ENCODE results near the gene AURKA. TPM values are rescaled to one million over a fixed set of nuclear protein-coding genes. Genes with fewer than 3 reads are reported as not detected.
"Not testable (repeated sequence)": the region's sequence is repeated elsewhere in the genome, so short reads cannot be mapped to it uniquely, and the experiment has no call there.

The AURKA gene
- total RNA-seq, 4 donors from 2014 or later: 0.95 to 4.1 (median 2.5) TPM

DNA sequence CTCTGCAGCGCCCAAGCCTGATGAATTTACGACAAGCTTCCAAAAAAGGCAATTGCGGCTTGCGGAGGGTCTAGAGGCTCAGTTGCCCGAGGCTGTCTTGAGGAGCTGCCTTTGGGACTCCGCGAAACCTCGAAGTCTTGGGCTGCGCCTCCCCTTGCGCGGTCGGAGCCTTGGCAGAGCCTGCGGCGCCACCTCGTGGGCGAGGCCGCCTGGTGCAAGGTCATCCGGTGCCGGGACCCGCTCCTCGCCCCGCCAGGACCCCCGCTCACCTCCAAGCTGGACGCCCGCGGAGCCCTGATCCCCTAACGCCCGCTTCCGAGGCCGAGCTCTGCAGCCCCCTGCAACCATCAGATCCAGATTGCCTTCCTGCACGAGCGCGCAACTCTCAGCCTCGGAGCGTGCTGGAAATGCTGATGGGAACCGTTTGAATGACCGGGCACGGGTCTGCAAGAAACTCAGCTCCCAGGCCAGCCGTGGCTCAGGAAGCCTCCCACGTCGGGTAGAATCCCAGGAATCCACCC lies 48.1 kb downstream of the AURKA start:
- DNase-seq (ENCODE audit: low spot score): no peak
- TF ChIP-seq, protein P1, sequence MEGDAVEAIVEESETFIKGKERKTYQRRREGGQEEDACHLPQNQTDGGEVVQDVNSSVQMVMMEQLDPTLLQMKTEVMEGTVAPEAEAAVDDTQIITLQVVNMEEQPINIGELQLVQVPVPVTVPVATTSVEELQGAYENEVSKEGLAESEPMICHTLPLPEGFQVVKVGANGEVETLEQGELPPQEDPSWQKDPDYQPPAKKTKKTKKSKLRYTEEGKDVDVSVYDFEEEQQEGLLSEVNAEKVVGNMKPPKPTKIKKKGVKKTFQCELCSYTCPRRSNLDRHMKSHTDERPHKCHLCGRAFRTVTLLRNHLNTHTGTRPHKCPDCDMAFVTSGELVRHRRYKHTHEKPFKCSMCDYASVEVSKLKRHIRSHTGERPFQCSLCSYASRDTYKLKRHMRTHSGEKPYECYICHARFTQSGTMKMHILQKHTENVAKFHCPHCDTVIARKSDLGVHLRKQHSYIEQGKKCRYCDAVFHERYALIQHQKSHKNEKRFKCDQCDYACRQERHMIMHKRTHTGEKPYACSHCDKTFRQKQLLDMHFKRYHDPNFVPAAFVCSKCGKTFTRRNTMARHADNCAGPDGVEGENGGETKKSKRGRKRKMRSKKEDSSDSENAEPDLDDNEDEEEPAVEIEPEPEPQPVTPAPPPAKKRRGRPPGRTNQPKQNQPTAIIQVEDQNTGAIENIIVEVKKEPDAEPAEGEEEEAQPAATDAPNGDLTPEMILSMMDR (IDR thresholded peaks at IDR 0.05): peak in 1 of 3 donors; percentile 34
- peak; percentile 86 for ATAC-seq (ENCODE audit: low FRiP score)

DNA sequence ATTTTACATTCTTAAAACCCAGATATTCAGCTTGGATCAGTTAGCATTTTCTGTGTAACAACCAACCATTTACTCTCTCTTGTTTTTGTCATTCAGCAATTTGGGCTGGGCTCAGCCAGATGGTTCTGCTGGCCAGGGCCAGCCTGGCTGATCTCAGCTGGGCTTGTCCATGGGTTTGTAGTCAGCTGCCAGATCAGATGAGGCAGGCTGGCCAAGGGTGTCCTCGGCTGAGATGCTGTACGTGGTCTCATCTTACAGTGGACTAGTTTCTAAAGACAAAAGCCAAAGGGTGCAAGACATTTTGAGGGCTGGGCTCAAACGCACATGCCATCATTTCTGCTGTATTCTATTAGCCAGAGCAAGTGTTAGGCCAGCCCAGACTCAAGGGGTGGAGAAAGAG lies 49.2 kb downstream of the AURKA start:
- DNase-seq (ENCODE audit: low spot score) (no peak), ATAC-seq (ENCODE audit: low FRiP score) (no peak)
- TF ChIP-seq, protein P1 (IDR thresholded peaks at IDR 0.05): no peak

DNA sequence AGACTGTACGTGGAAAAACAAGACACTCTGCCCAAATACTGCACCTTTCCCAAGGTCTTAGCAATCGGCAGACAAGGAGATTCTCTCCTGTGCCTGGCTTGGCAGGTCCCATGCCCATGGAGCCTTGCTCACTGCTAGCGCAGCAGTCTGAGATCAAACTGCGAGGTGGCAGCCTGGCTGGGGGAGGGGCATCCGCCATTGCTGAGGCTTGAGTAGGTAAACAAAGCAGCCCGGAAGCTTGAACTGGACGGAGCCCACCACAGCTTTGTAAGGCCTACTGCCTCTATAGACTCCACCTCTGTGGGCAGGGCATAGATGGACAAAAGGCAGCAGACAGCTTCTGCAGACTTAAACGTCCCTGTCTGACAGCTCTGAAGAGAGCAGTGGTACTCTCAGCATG lies 55.3 kb downstream of the AURKA start:
- not testable (repeated sequence) for ATAC-seq (ENCODE audit: low FRiP score); DNase-seq (ENCODE audit: low spot score)

DNA sequence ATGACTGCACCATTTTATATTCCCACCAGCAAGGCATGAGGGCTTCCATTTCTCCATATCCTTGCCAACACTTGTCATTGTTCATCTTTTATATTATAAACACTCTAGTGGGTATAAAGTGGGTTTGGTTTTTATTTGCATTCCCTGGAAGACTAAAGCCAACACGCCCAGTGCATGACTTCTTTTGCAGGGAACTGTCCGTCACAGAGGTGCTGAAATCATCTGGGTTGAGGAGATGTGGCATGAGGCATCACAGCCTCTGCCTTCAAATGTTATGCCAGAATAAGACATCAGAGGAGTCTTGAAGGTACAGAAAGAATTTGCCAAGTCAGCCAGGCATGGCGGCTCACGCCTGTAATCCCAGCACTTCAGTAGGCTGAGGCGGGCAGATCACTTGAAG lies 63.2 kb downstream of the AURKA start:
- DNase-seq (ENCODE audit: low spot score) (no peak), ATAC-seq (ENCODE audit: low FRiP score) (no peak)
- TF ChIP-seq, protein P1 (IDR thresholded peaks at IDR 0.05): no peak

DNA sequence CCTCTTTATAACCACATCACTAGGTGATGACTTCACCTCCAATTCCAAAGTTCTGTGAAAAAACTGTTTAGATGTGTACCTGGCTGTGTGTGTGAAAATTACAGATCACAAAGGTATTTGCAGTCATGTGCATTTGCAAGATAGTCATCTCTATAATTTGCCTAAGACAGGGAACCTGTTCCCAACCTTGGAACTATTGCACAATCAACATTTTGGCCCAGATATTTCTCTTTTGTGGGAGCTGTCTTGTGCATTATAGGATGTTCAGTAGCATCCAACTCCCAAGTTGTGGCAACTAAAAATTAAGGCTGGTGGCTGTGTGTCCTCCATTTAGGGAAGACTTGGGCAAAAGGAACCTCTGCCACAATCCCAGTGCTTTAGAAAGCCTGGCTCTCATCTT lies 67.2 kb downstream of the AURKA start:
- TF ChIP-seq, protein P1 (IDR thresholded peaks at IDR 0.05): no peak
- DNase-seq (ENCODE audit: low spot score): no peak
- no peak for ATAC-seq (ENCODE audit: low FRiP score)

DNA sequence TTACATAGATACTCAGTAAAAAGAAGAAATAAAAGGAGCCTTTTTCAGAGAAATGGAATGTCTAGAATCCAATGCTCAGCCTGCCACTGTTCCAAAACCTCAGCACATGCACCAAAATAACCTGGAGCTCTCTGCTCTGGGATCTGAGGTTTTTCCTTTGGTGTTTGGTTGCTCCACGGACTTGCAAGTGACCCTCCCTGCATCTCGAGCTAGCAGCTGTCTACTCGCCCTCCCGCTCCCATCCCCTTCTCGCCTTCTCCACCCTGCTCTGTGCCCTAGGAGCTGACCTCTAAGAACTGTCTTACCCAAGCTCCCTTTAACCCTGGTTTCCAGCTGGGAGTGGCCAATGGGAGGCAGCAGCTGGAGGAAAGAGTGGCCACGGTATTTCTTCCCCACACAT lies 68.4 kb downstream of the AURKA start:
- no peak for ATAC-seq (ENCODE audit: low FRiP score)
- DNase-seq (ENCODE audit: low spot score): no peak

DNA sequence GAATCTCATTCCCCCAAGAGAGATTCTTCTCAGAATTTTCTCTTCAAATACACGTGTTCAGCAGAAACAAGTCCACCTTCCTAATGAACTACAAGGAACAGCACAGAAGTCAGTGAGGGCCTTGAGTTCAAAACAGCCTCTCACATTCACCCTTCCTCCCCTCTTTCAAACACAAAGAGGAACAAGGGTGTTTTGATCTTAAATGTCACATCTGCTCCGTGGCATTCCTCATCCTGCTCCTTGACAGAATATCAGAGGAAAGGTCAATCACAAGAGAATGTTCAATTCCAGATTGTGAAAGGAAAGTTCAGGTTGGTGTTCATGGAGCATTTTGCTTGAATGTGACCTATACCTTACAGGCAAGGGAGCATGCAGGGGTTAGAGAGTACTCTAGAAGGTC lies 68.8 kb downstream of the AURKA start:
- no peak for DNase-seq (ENCODE audit: low spot score)
- TF ChIP-seq, protein P1 (IDR thresholded peaks at IDR 0.05): no peak
- ATAC-seq (ENCODE audit: low FRiP score): no peak

More for the DNA sequence above, 68.4 kb downstream of the AURKA start:
- TF ChIP-seq, protein P1 (IDR thresholded peaks at IDR 0.05): no peak

DNA sequence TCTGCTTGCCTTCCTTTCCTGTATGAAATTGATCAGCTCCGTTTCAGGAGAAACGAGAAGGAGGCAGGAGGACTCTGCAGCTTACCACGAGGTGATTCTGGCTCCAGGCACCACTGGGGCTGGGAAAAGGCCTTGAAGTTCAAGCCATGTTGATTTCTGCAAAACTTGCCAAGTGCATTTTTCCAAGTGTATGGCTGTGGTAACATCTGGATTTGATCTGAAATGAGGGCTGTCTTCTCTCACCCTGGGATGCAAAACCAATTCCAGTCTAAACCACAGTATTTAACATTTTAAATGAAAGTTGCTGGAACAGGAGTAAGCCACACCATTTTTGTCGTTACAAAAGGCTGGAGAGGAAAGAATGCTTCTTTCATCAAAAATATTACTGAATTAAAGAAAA lies 69.3 kb downstream of the AURKA start:
- TF ChIP-seq, protein P1 (IDR thresholded peaks at IDR 0.05): no peak
- no peak for DNase-seq (ENCODE audit: low spot score)
- no peak for ATAC-seq (ENCODE audit: low FRiP score)
